Kidney (tissue), 14 donors: Measurements from ENCODE around the gene LRRC8C. TPM values are rescaled to one million over a fixed set of nuclear protein-coding genes. Genes with fewer than 3 reads are reported as not detected.

Experiments used
- DNase-seq, 5 donors: peaks; one replicate each; pipeline ENCODE4 v3.0.0-alpha.2; 2013 to 2020
- FAIRE-seq: peaks from 2 replicates; lab custom pipeline; 2012; peaks lifted over from hg19 to GRCh38; lab: Jason Lieb, UNC
- H3K27ac ChIP-seq, 2 donors: one replicate each; pipeline ENCODE4 v1.7.0; 2013; ENCODE audit warnings: low read depth in 2 of 2, low read length in 2 of 2, inconsistent platforms in 1 of 2
- H3K27me3 ChIP-seq: one replicate; pipeline ENCODE4 v1.7.1; 2013; ENCODE audit warnings: low read length, inconsistent platforms; ENCODE audit not compliant: control insufficient read depth, insufficient read depth
- H3K36me3 ChIP-seq, 3 donors: one replicate each; pipeline versions ENCODE4 v1.7.0 to v1.7.1; 2013; ENCODE audit warnings: low read length in 3 of 3, control low read depth in 1 of 3, inconsistent platforms in 1 of 3; ENCODE audit not compliant: insufficient read depth in 3 of 3, control insufficient read depth in 2 of 3
- H3K4me1 ChIP-seq, 3 donors: one replicate each; pipeline versions ENCODE4 v1.7.0 to v1.7.1; 2013; ENCODE audit warnings: low read length in 3 of 3, inconsistent platforms in 1 of 3, low read depth in 1 of 3; ENCODE audit not compliant: control insufficient read depth in 2 of 3, insufficient read depth in 2 of 3
- H3K4me3 ChIP-seq, 3 donors: one replicate each; pipeline versions ENCODE4 v1.7.0 to v1.8.1; 2013; ENCODE audit warnings: low read length in 3 of 3, control low read depth in 1 of 3, inconsistent platforms in 1 of 3
- H3K9ac ChIP-seq, 3 donors: one replicate each; pipeline versions ENCODE4 v1.7.0 to v1.7.1; 2013; ENCODE audit warnings: low read length in 3 of 3, control low read depth in 1 of 3, inconsistent platforms in 1 of 3
- H3K9me3 ChIP-seq, 3 donors: one replicate each; pipeline versions ENCODE4 v1.7.0 to v1.7.1; 2013; ENCODE audit warnings: low read length in 3 of 3, control low read depth in 1 of 3, inconsistent platforms in 1 of 3; ENCODE audit not compliant: control insufficient read depth in 2 of 3, insufficient read depth in 1 of 3
- intact Hi-C: fragments of 100-400 bp; cut with DNase I; formaldehyde crosslinking; loops from one replicate; pipeline ENCODE4 v1.11.1; 2022
- polyA plus RNA-seq: library from polyadenylated mRNA; stranded (reverse); fragments of 350-450 nt; fragmentation: Illumina TruSeq; extraction: RNeasy Lipid Tissue Mini Kit (QIAGEN cat#74804); gene quantifications from one replicate; pipeline ENCODE4 v1.2.3, GENCODE V29; 2014; ENCODE audit warnings: low read depth, low replicate concordance; ENCODE audit not compliant: insufficient read depth
- total RNA-seq: library from RNA; stranded (reverse); fragmentation: NEBNext Ultra II Directional; extraction: Animal tissue kit (Norgen Biotek cat#: 25700); gene quantifications from one replicate; pipeline ENCODE4 v1.2.1, GENCODE V29; 2021
- TF ChIP-seq, protein P1 (sequence below): IDR thresholded peaks from 3 replicates; pipeline ENCODE4 v1.5.1; 2012; ENCODE audit warnings: mild to moderate bottlenecking, moderate library complexity, borderline replicate concordance; ENCODE audit not compliant: insufficient read depth; ENCODE audit errors: extremely low read depth
- donor health status: control.
- donor health status: control.
- donor health status: control.
- donor health status: control.
- donor health status: control.
- donor health status: DM: yes; HTN: yes; CAD: no.
- donor health status: Normal renal cell carcinoma (clear cell type).

Gene LRRC8C
- total and polyA plus RNA-seq, 2 donors from 2014 or later: 2.6 to 12.7 TPM

DNA sequence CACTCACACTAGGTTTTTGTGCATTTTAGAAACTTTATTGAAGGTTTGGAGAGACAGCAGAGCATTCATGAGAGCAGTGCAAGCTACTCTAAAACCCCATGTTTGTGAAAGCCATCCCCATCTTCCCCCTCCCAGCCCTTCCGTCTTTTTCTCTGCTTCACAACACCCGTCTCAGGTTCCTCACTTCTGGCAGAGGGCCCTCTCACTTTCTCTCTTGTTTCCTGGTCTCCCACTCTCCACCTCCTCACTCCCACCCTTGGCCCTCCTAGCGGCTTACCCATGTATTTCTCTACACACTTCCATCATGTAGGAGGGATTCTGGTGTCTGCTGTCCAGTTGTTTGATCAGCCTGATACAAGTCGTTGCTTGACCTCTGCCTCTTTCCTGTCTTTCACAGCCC lies 92.7 kb downstream of the LRRC8C start:
- no peaks in the 10 kb centered on the region for H3K4me1 ChIP-seq
- no peaks in the 10 kb centered on the region for H3K36me3 ChIP-seq
- H3K9ac ChIP-seq: no peak overlapping the region
- TF ChIP-seq, protein P1, sequence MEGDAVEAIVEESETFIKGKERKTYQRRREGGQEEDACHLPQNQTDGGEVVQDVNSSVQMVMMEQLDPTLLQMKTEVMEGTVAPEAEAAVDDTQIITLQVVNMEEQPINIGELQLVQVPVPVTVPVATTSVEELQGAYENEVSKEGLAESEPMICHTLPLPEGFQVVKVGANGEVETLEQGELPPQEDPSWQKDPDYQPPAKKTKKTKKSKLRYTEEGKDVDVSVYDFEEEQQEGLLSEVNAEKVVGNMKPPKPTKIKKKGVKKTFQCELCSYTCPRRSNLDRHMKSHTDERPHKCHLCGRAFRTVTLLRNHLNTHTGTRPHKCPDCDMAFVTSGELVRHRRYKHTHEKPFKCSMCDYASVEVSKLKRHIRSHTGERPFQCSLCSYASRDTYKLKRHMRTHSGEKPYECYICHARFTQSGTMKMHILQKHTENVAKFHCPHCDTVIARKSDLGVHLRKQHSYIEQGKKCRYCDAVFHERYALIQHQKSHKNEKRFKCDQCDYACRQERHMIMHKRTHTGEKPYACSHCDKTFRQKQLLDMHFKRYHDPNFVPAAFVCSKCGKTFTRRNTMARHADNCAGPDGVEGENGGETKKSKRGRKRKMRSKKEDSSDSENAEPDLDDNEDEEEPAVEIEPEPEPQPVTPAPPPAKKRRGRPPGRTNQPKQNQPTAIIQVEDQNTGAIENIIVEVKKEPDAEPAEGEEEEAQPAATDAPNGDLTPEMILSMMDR: no peak
- no peaks in the 10 kb centered on the region for H3K9me3 ChIP-seq
- no peak overlapping the region for H3K27ac ChIP-seq
- H3K27me3 ChIP-seq: no peaks in the 10 kb centered on the region
- no peak overlapping the region for H3K4me3 ChIP-seq
- FAIRE-seq (no peak), DNase-seq (no peak)
- intact Hi-C loops: no loop called here

- TF ChIP-seq, protein P1: no peak
- intact Hi-C loops: no loop called here
- H3K4me1 ChIP-seq: no peaks in the 10 kb centered on the region
- no peaks in the 10 kb centered on the region for H3K36me3 ChIP-seq
- no peak overlapping the region for H3K9ac ChIP-seq
- no peak for DNase-seq
- no peak overlapping the region for H3K4me3 ChIP-seq
- no peak overlapping the region for H3K27ac ChIP-seq
- H3K27me3 ChIP-seq: no peaks in the 10 kb centered on the region
- no peak for FAIRE-seq
- H3K9me3 ChIP-seq: no peaks in the 10 kb centered on the region
Observed at GRCh38 chr1:89727517-89728312, 94.8 kb downstream of the LRRC8C start.

DNA sequence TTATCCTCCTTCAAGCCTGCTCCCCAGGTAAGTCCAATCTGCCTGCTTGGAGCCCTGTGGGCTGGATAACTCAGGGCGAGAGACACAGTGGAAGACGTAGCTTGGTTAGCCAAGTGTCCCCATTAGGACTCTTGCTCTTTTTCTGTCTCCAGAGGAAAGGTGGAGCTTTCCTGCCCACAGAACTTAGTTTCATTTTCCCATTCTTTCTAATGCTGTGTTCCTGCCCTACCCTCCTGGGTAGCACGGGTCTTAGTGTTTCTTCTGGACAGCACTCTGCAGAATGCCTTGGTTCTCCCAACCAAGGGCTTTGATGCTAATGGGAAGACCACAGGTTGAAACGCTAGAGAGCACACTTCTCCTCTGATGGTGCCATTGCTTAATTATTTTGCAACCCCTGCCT lies 95.5 kb downstream of the LRRC8C start:
- Histone ChIP-seq H3K36me3 (no peaks in the 10 kb centered on the region), H3K4me3 (no peak overlapping the region), H3K4me1 (no peaks in the 10 kb centered on the region), H3K27ac (no peak overlapping the region), H3K27me3 (no peaks in the 10 kb centered on the region), H3K9me3 (no peaks in the 10 kb centered on the region), H3K9ac (no peak overlapping the region)
- DNase-seq (no peak), FAIRE-seq (no peak)
- intact Hi-C loops: no loop called here
- TF ChIP-seq, protein P1: no peak
